ENCODE data around the gene BRINP1.

GRCh38 chr9:119368179-119368578 lies 1.1 kb downstream of the BRINP1 start:
- TF ChIP-seq CTCF (IDR thresholded peaks at IDR 0.05) (no peak), POLR2A (IDR thresholded peaks at IDR 0.05) (no peak)
